UCSD-AML1 (cell line): Measurements from ENCODE around the gene EHMT1.
"Not testable (repeated sequence)": the region's sequence is repeated elsewhere in the genome, so short reads cannot be mapped to it uniquely, and the experiment has no call there.

Experiments used
- DNase-seq: peaks from one replicate; lab custom pipeline; 2025; ENCODE audit not compliant: unreplicated experiment; lab: John Stamatoyannopoulos, UW

EHMT1 gene

GRCh38 chr9:137590469-137591383 is 28.1 kb upstream of the EHMT1 start, which contains the start of gene ZMYND19:
Gene ZMYND19 (minus strand): TSS chr9:137590512. CDS start chr9:137590263, 249 bp downstream.
- peak; percentile 93 for DNase-seq

- DNase-seq: no peak
Measured at GRCh38 chr9:137592767-137593166, 26.0 kb upstream of the EHMT1 start.

- no peak for DNase-seq
Measured at GRCh38 chr9:137593176-137593575, 25.6 kb upstream of the EHMT1 start.

- DNase-seq: not testable (repeated sequence)
Measured at GRCh38 chr9:137596577-137596976, 22.2 kb upstream of the EHMT1 start.

- no peak for DNase-seq
Measured at GRCh38 chr9:137598943-137599342, 19.9 kb upstream of the EHMT1 start.

- peak; percentile 52 for DNase-seq
Measured at GRCh38 chr9:137602661-137603060, 16.1 kb upstream of the EHMT1 start.

- no peak for DNase-seq
Measured at GRCh38 chr9:137603879-137604278, 14.9 kb upstream of the EHMT1 start.

GRCh38 chr9:137604345-137605086 is 14.3 kb upstream of the EHMT1 start:
- no peak for DNase-seq

GRCh38 chr9:137605121-137606004 is 13.4 kb upstream of the EHMT1 start, which contains the start of gene ARRDC1:
Gene ARRDC1 (plus strand): TSS chr9:137605686. CDS start chr9:137605718, 32 bp downstream.
- peak; percentile 97 for DNase-seq

GRCh38 chr9:137606005-137606621 is 12.7 kb upstream of the EHMT1 start:
- no peak for DNase-seq

- DNase-seq: no peak
Measured at GRCh38 chr9:137606734-137607138, 12.1 kb upstream of the EHMT1 start.

- no peak for DNase-seq
Measured at GRCh38 chr9:137607141-137607857, 11.5 kb upstream of the EHMT1 start.

- no peak for DNase-seq
Measured at GRCh38 chr9:137610944-137611343, 7.9 kb upstream of the EHMT1 start.

GRCh38 chr9:137611623-137612609 is 6.9 kb upstream of the EHMT1 start:
- no peak for DNase-seq

- DNase-seq: no peak
Measured at GRCh38 chr9:137612741-137613142, 6.1 kb upstream of the EHMT1 start.

- DNase-seq: no peak
Measured at GRCh38 chr9:137613259-137613658, 5.5 kb upstream of the EHMT1 start.

- no peak for DNase-seq
Measured at GRCh38 chr9:137613738-137614523, 4.9 kb upstream of the EHMT1 start.
